Muscle of back (tissue), 11 donors: ENCODE results near the gene EIF4E1B. TPM values are rescaled to one million over a fixed set of nuclear protein-coding genes. Genes with fewer than 3 reads are reported as not detected.

ENCODE experiments used
- DNase-seq, 3 donors: peaks; one replicate each; pipeline versions ENCODE4 v3.0.0 to v3.0.0-alpha.2; 2013
- polyA plus RNA-seq, 10 donors: library from polyadenylated mRNA; unstranded; fragments of 120-200 nt; gene quantifications; one replicate each; pipeline ENCODE4 v1.2.1, GENCODE V29; 2013; ENCODE audit not compliant: insufficient read length in 10 of 10

EIF4E1B gene
- polyA plus RNA-seq, 10 donors, result 0.05 to 0.17 TPM; not detected in 8

GRCh38 chr5:176606032-176606431, 24.4 kb upstream of the EIF4E1B start:
- DNase-seq, result no peak

GRCh38 chr5:176606875-176607274, 23.6 kb upstream of the EIF4E1B start:
- DNase-seq, result no peak

GRCh38 chr5:176608142-176608705, 22.3 kb upstream of the EIF4E1B start:
- DNase-seq, result no peak

- DNase-seq, result no peak
Observed at GRCh38 chr5:176608937-176609723, 21.3 kb upstream of the EIF4E1B start.

GRCh38 chr5:176609724-176610434, 20.6 kb upstream of the EIF4E1B start, which contains the start of gene GPRIN1:
Gene GPRIN1, minus strand, starts transcription at chr5:176610156. Its CDS starts 10,322 bp downstream, at chr5:176599834.
- peak; percentile 42 to 80 (median 67) for DNase-seq

- no peak for DNase-seq
Observed at GRCh38 chr5:176610435-176610773, 20.1 kb upstream of the EIF4E1B start.

GRCh38 chr5:176611435-176611834, 19.0 kb upstream of the EIF4E1B start:
- DNase-seq, result peak; percentile 71 to 88 (median 84)

- no peak for DNase-seq
Observed at GRCh38 chr5:176612008-176612407, 18.5 kb upstream of the EIF4E1B start.

GRCh38 chr5:176612855-176613254, 17.6 kb upstream of the EIF4E1B start:
- no peak for DNase-seq

- no peak for DNase-seq
Observed at GRCh38 chr5:176614805-176615478, 15.5 kb upstream of the EIF4E1B start.

- no peak for DNase-seq
Observed at GRCh38 chr5:176616511-176616910, 14.0 kb upstream of the EIF4E1B start.

- no peak for DNase-seq
Observed at GRCh38 chr5:176618783-176619182, 11.7 kb upstream of the EIF4E1B start.

- peak; percentile 44 to 64 (median 62) for DNase-seq
Observed at GRCh38 chr5:176619203-176619568, 11.3 kb upstream of the EIF4E1B start.

GRCh38 chr5:176619569-176620332, 10.7 kb upstream of the EIF4E1B start:
- no peak for DNase-seq

GRCh38 chr5:176620333-176620981, 10.0 kb upstream of the EIF4E1B start:
- DNase-seq, result no peak

- no peak for DNase-seq
Observed at GRCh38 chr5:176621661-176622079, 8.8 kb upstream of the EIF4E1B start.

GRCh38 chr5:176624142-176624541, 6.3 kb upstream of the EIF4E1B start:
- no peak for DNase-seq

GRCh38 chr5:176624938-176625337, 5.5 kb upstream of the EIF4E1B start:
- DNase-seq, result no peak

- no peak for DNase-seq
Observed at GRCh38 chr5:176625512-176625911, 5.0 kb upstream of the EIF4E1B start.

GRCh38 chr5:176625966-176626875, 4.3 kb upstream of the EIF4E1B start:
- no peak for DNase-seq
